IMR-90 (cell line): ENCODE measurements around the gene CCNC. TPM values are rescaled to one million over a fixed set of nuclear protein-coding genes. Genes with fewer than 3 reads are reported as not detected.

Experiments used
- ATAC-seq: fragments of 200-7000 bp; cut with Tn5 transposase; 2 replicates; pipeline ENCODE4 v1.9.1; 2020; ENCODE audit warnings: low read depth, mild to moderate bottlenecking, moderate library complexity
- BruUV-seq: library from RNA; stranded (reverse); fragments of 400-500 nt; replicated peaks from 2 replicates; lab custom pipeline; 2021; lab: Mats Ljungman, UMichigan
- CTCF ChIA-PET: fragments of 300-600 bp; formaldehyde crosslinking; extraction: SDS; loops from one replicate; lab custom pipeline; 2021; ENCODE audit warnings: antibody characterized with exemption; lab: Yijun Ruan, JAX
- POLR2A ChIA-PET: fragments of 300-600 bp; sonication (Branson Sonifier 250); formaldehyde crosslinking; loops from one replicate; lab custom pipeline; 2022; ENCODE audit warnings: antibody characterized with exemption; ENCODE audit not compliant: unreplicated experiment; lab: Charles Lee
- DNase-seq: peaks from one replicate; pipeline ENCODE4 v3.0.0; 2013
- H2AFZ ChIP-seq: replicated peaks from 2 replicates; pipeline ENCODE3; 2013; ENCODE audit warnings: low read length, mild to moderate bottlenecking; ENCODE audit not compliant: poor library complexity
- H2AK5ac ChIP-seq: 2 replicates; pipeline ENCODE4 v1.6.1; 2013; ENCODE audit warnings: low read depth, low read length, inconsistent platforms
- H2AK9ac ChIP-seq: replicated peaks from 2 replicates; pipeline ENCODE3; 2013; ENCODE audit warnings: mild to moderate bottlenecking, low read depth, low read length, moderate library complexity; ENCODE audit not compliant: poor library complexity
- H2BK120ac ChIP-seq: 2 replicates; pipeline ENCODE4 v1.6.1; 2013; ENCODE audit warnings: low read depth, low read length, inconsistent platforms
- H2BK15ac ChIP-seq: 3 replicates; pipeline ENCODE4 v1.6.1; 2013; ENCODE audit warnings: low read depth, low read length, inconsistent platforms
- H2BK20ac ChIP-seq: 2 replicates; pipeline ENCODE4 v1.6.1; 2013; ENCODE audit warnings: low read depth, mild to moderate bottlenecking, inconsistent platforms, low read length, moderate library complexity
- H2BK5ac ChIP-seq: 2 replicates; pipeline ENCODE4 v1.6.1; 2013; ENCODE audit warnings: mild to moderate bottlenecking, low read depth, low read length, inconsistent platforms; ENCODE audit not compliant: poor library complexity, severe bottlenecking
- H3K14ac ChIP-seq: replicated peaks from 2 replicates; pipeline ENCODE4 v1.6.1; 2013; ENCODE audit warnings: low read depth, low read length, inconsistent platforms
- H3K18ac ChIP-seq: 2 replicates; pipeline ENCODE4 v1.6.1; 2013; ENCODE audit warnings: low read depth, low read length, control low read depth
- H3K23ac ChIP-seq: 2 replicates; pipeline ENCODE4 v1.6.1; 2013; ENCODE audit warnings: low read depth, low read length, inconsistent platforms
- H3K27ac ChIP-seq: 2 replicates; pipeline ENCODE4 v1.5.1; 2013; ENCODE audit warnings: mild to moderate bottlenecking, control low read depth, low read length; ENCODE audit not compliant: insufficient read depth
- H3K27me3 ChIP-seq: 2 replicates; pipeline ENCODE4 v1.6.1; 2013; ENCODE audit warnings: low read length; ENCODE audit not compliant: control insufficient read depth, insufficient read depth
- H3K36me3 ChIP-seq: 2 replicates; pipeline ENCODE4 v1.6.1; 2013; ENCODE audit warnings: low read length, mixed read lengths; ENCODE audit not compliant: control insufficient read depth, insufficient read depth
- H3K4ac ChIP-seq: 2 replicates; pipeline ENCODE4 v1.6.1; 2013; ENCODE audit warnings: low read depth, low read length, inconsistent platforms
- H3K4me1 ChIP-seq: 2 replicates; pipeline ENCODE4 v1.6.1; 2013; ENCODE audit warnings: low read length, mixed read lengths; ENCODE audit not compliant: control insufficient read depth, insufficient read depth
- H3K4me2 ChIP-seq: 2 replicates; pipeline ENCODE4 v1.6.1; 2013; ENCODE audit warnings: low read depth, mild to moderate bottlenecking, control low read depth, low read length, moderate library complexity
- H3K4me3 ChIP-seq: 2 replicates; pipeline ENCODE4 v1.5.1; 2013; ENCODE audit warnings: low read depth, mild to moderate bottlenecking, control low read depth, low read length, moderate library complexity; ENCODE audit not compliant: insufficient read depth
- H3K56ac ChIP-seq: 2 replicates; pipeline ENCODE4 v1.6.1; 2013; ENCODE audit warnings: low read length, inconsistent platforms; ENCODE audit not compliant: insufficient read depth; ENCODE audit errors: extremely low read depth
- H3K79me1 ChIP-seq, 2 experiments: 2 replicates each; pipeline ENCODE4 v1.6.1; 2013; ENCODE audit warnings: low read length in 2 of 2, inconsistent platforms in 1 of 2, low read depth in 1 of 2
- H3K9ac ChIP-seq: 2 replicates; pipeline ENCODE4 v1.6.1; 2013; ENCODE audit warnings: low read depth, low read length, control low read depth
- H3K9me1 ChIP-seq: 2 replicates; pipeline ENCODE4 v1.6.1; 2013; ENCODE audit warnings: low read length, inconsistent platforms; ENCODE audit not compliant: insufficient read depth
- H3K9me3 ChIP-seq: 2 replicates; pipeline ENCODE4 v1.6.1; 2013; ENCODE audit warnings: low read length; ENCODE audit not compliant: control insufficient read depth, insufficient read depth
- H4K20me1 ChIP-seq: 2 replicates; pipeline ENCODE4 v1.6.1; 2013; ENCODE audit warnings: low read length, inconsistent platforms; ENCODE audit not compliant: insufficient read depth
- H4K5ac ChIP-seq: 2 replicates; pipeline ENCODE4 v1.6.1; 2013; ENCODE audit warnings: mild to moderate bottlenecking, low read depth, low read length, control low read depth
- H4K8ac ChIP-seq, 2 experiments: 2 replicates each; pipeline ENCODE4 v1.6.1; 2013; ENCODE audit warnings: low read depth in 2 of 2, low read length in 2 of 2, control low read depth in 1 of 2, inconsistent platforms in 1 of 2
- H4K91ac ChIP-seq: 2 replicates; pipeline ENCODE4 v1.6.1; 2013; ENCODE audit warnings: low read depth, low read length, inconsistent platforms; ENCODE audit not compliant: insufficient read depth
- BHLHE40 ChIP-seq: fragments of 150-350 bp; IDR thresholded peaks from 2 replicates; pipeline ENCODE4 v1.6.1; 2016; ENCODE audit warnings: mild to moderate bottlenecking, low read depth, low read length
- CHD1 ChIP-seq: IDR thresholded peaks from 2 replicates; pipeline ENCODE4 v1.6.1; 2012; ENCODE audit warnings: low read depth, low read length, improper control_type of control experiment
- CTCF ChIP-seq: conservative IDR thresholded peaks from 2 replicates; pipeline ENCODE4 v1.5.1; 2012; ENCODE audit warnings: mild to moderate bottlenecking, low read depth, low read length, improper control_type of control experiment
- MAZ ChIP-seq: IDR thresholded peaks from 2 replicates; pipeline ENCODE4 v1.6.1; 2012; ENCODE audit warnings: low read depth, mild to moderate bottlenecking, low read length, improper control_type of control experiment, moderate library complexity, borderline replicate concordance
- MXI1 ChIP-seq: IDR thresholded peaks from 2 replicates; pipeline ENCODE4 v1.6.1; 2012; ENCODE audit warnings: low read depth, mild to moderate bottlenecking, low read length, moderate library complexity, borderline replicate concordance
- RAD21 ChIP-seq: IDR thresholded peaks from 2 replicates; pipeline ENCODE4 v1.6.1; 2012; ENCODE audit warnings: low read length, improper control_type of control experiment
- RFX5 ChIP-seq: IDR thresholded peaks from 2 replicates; pipeline ENCODE4 v1.8.0; 2012; ENCODE audit warnings: low read depth, mild to moderate bottlenecking, low read length, moderate library complexity
- USF2 ChIP-seq: fragments of 150-350 bp; IDR thresholded peaks from 2 replicates; pipeline ENCODE4 v1.6.1; 2017; ENCODE audit warnings: mild to moderate bottlenecking, antibody characterized with exemption, low read length, low read depth
- WGBS, 2 experiments: methylation state at CpG; one replicate each; pipeline versions ENCODE4 v1.1.5 to v1.1.7; 2013; ENCODE audit warnings: missing lambda C conversion rate in 2 of 2; ENCODE audit not compliant: insufficient read length in 1 of 2; ENCODE audit errors: extremely low coverage in 2 of 2; 5-methylcytosine and 5-hydroxymethylcytosine counted together
- dilution Hi-C: fragments of 300-500 bp; cut with HindIII; formaldehyde crosslinking; loops from one replicate; pipeline ENCODE4 v1.14.3; 2018; ENCODE audit warnings: low sequenced_read_pairs; ENCODE audit not compliant: unreplicated experiment
- in situ Hi-C: fragments of 300-500 bp; cut with MboI; formaldehyde crosslinking; loops from 3 replicates; pipeline ENCODE4 v1.14.3; 2019; ENCODE audit warnings: low sequenced_read_pairs, inconsistent platforms, mixed read lengths
- intact Hi-C: fragments of 100-400 bp; cut with micrococcal nuclease; formaldehyde crosslinking; loops from 2 replicates; pipeline ENCODE4 v1.10.0; 2022
- polyA plus RNA-seq, 3 experiments: library from polyadenylated mRNA; depleted of rRNA; stranded (reverse); fragments of >200 nt; gene quantifications; 2 replicates each; pipeline ENCODE4 v1.2.3, GENCODE V29; 2012; ENCODE audit warnings: low replicate concordance in 1 of 3
- total RNA-seq: library from RNA; depleted of rRNA; stranded (reverse); fragments of >200 nt; gene quantifications from 2 replicates; pipeline ENCODE4 v1.2.3, GENCODE V29; 2012

The CCNC gene
- total and polyA plus RNA-seq, 2 of the 4 experiments (the other 2 are of a cell fraction) = 30.1 to 95.7 TPM

GRCh38 chr6:99579781-99580180, 11.3 kb upstream of the CCNC start:
- in situ Hi-C loops (loop anchor here (25.0 kb wide), 1 partner anchor 883 kb away; the partner anchor contains the start of gene SIM1), dilution Hi-C loops (no loop called here), intact Hi-C loops (no loop called here)
- Histone ChIP-seq H3K4me2 (no peak overlapping the region), H3K9me3 (no peaks in the 10 kb centered on the region), H3K56ac (no peak overlapping the region), H3K27ac (no peak overlapping the region), H3K79me1 (no peaks in the 10 kb centered on the region), H2BK120ac (no peak overlapping the region), H2BK5ac (no peak overlapping the region), H3K4me3 (no peak overlapping the region), H4K8ac (no peak overlapping the region), H2AFZ (no peak overlapping the region), H3K36me3 (no peaks in the 10 kb centered on the region), H3K27me3 (peaks cover 4% of the 10 kb centered on the region), H3K9ac (no peak overlapping the region), H4K20me1 (no peaks in the 10 kb centered on the region), H4K5ac (no peak overlapping the region), H2BK20ac (no peak overlapping the region), H3K4ac (no peak overlapping the region), H3K23ac (no peak overlapping the region), H2BK15ac (no peak overlapping the region), H2AK5ac (no peak overlapping the region), H2AK9ac (no peak overlapping the region), H3K9me1 (no peaks in the 10 kb centered on the region), H3K4me1 (no peaks in the 10 kb centered on the region), H3K14ac (no peak overlapping the region), H3K18ac (no peak overlapping the region), H4K91ac (no peak overlapping the region)
- ChIA-PET CTCF (no interaction called here), POLR2A (no interaction called here)
- ATAC-seq (no peak), DNase-seq (no peak)
- TF ChIP-seq RAD21 (no peak), MAZ (no peak), RFX5 (no peak), USF2 (no peak), CTCF (no peak), MXI1 (no peak), CHD1 (no peak), BHLHE40 (no peak)
- WGBS, 2 experiments = no CpG with 5 or more reads among the region's 4 CpGs
- no TSS peak for BruUV-seq
